HFFc6 (cell line): ENCODE measurements around the gene OTUB2. TPM values are rescaled to one million over a fixed set of nuclear protein-coding genes. Genes with fewer than 3 reads are reported as not detected.

ENCODE experiments used
- DNase-seq: peaks from one replicate; pipeline ENCODE4 v3.0.0-alpha.2; 2018
- H3K27ac Mint-ChIP-seq: 2 replicates; pipeline ENCODE4 v1.8.0; 2020; ENCODE audit warnings: mild to moderate bottlenecking, mixed read lengths
- H3K27me3 Mint-ChIP-seq: 2 replicates; pipeline ENCODE4 v1.8.0; 2021; ENCODE audit warnings: mild to moderate bottlenecking, moderate library complexity, mixed read lengths; ENCODE audit not compliant: insufficient read depth
- H3K36me3 Mint-ChIP-seq: 2 replicates; pipeline ENCODE4 v1.8.0; 2021; ENCODE audit warnings: low read depth, mixed read lengths
- H3K4me1 Mint-ChIP-seq: 2 replicates; pipeline ENCODE4 v1.8.0; 2020; ENCODE audit warnings: low read depth, mixed read lengths
- H3K4me3 Mint-ChIP-seq: 2 replicates; pipeline ENCODE4 v1.8.0; 2020; ENCODE audit warnings: mild to moderate bottlenecking, moderate library complexity, mixed read lengths
- H3K9me3 Mint-ChIP-seq: 2 replicates; pipeline ENCODE4 v1.8.0; 2020; ENCODE audit warnings: mild to moderate bottlenecking, mixed read lengths
- CTCF ChIP-seq: fragments of 200-600 bp; sonication (generic); IDR thresholded peaks from 2 replicates; pipeline ENCODE4 v1.5.0; 2021; ENCODE audit warnings: antibody characterized with exemption, mild to moderate bottlenecking
- total RNA-seq, 6 experiments: library from RNA; stranded (reverse); fragmentation: NEBNext Ultra II Directional; extraction: Animal tissue kit (Norgen Biotek cat#: 25700); gene quantifications; 2 replicates in 1 of 6; 3 replicates in 5 of 6; pipeline ENCODE4 v1.2.3, GENCODE V29; 2021

The OTUB2 gene
- total RNA-seq, 6 experiments from 2014 or later: 0.77 to 1.8 (median 1.2) TPM

- no peak for TF ChIP-seq CTCF
- Mint-ChIP-seq H3K4me3 (no peak overlapping the region), H3K4me1 (peaks cover 30% of the 10 kb centered on the region), H3K36me3 (peaks cover 17% of the 10 kb centered on the region), H3K9me3 (no peaks in the 10 kb centered on the region), H3K27ac (no peak overlapping the region), H3K27me3 (peaks cover 1% of the 10 kb centered on the region)
- DNase-seq: no peak
These were observed 19.6 kb downstream of the OTUB2 start for GRCh38 chr14:94045563-94046345.

- Mint-ChIP-seq H3K27me3 (no peaks in the 10 kb centered on the region; the same call in 1 of the 2 replicates), H3K4me3 (no peak overlapping the region), H3K9me3 (no peaks in the 10 kb centered on the region), H3K4me1 (peaks cover 20% of the 10 kb centered on the region), H3K27ac (no peak overlapping the region), H3K36me3 (peaks cover 25% of the 10 kb centered on the region)
- DNase-seq: no peak
- TF ChIP-seq CTCF: no peak
These were observed 20.6 kb downstream of the OTUB2 start for GRCh38 chr14:94046696-94047250.

GRCh38 chr14:94047581-94047980 is 21.4 kb downstream of the OTUB2 start:
- Mint-ChIP-seq H3K4me3 (no peak overlapping the region), H3K9me3 (no peaks in the 10 kb centered on the region), H3K36me3 (peaks cover 25% of the 10 kb centered on the region), H3K27ac (no peak overlapping the region), H3K4me1 (peaks cover 12% of the 10 kb centered on the region; the same call in 1 of the 2 replicates), H3K27me3 (no peaks in the 10 kb centered on the region; the same call in 1 of the 2 replicates)
- DNase-seq: no peak
- no peak for TF ChIP-seq CTCF

- DNase-seq: no peak
- H3K27ac Mint-ChIP-seq: no peak overlapping the region
- H3K27me3 Mint-ChIP-seq: no peaks in the 10 kb centered on the region
- no peak overlapping the region for H3K4me3 Mint-ChIP-seq
- H3K36me3 Mint-ChIP-seq: peaks cover 28% of the 10 kb centered on the region
- no peaks in the 10 kb centered on the region for H3K9me3 Mint-ChIP-seq
- no peaks in the 10 kb centered on the region; the same call in 1 of the 2 replicates for H3K4me1 Mint-ChIP-seq
- TF ChIP-seq CTCF: no peak
These were observed 22.8 kb downstream of the OTUB2 start for GRCh38 chr14:94048691-94049624.

GRCh38 chr14:94049625-94050023 is 23.5 kb downstream of the OTUB2 start:
- Mint-ChIP-seq H3K4me1 (no peaks in the 10 kb centered on the region), H3K4me3 (no peak overlapping the region), H3K36me3 (peaks cover 34% of the 10 kb centered on the region), H3K27me3 (no peaks in the 10 kb centered on the region; the same call in 1 of the 2 replicates), H3K27ac (no peak overlapping the region), H3K9me3 (no peaks in the 10 kb centered on the region)
- no peak for TF ChIP-seq CTCF
- DNase-seq: no peak
